Keratinocyte (primary cell): ENCODE data around the gene CDC16. TPM values are rescaled to one million over a fixed set of nuclear protein-coding genes. Genes with fewer than 3 reads are reported as not detected.

Source experiments
- DNase-seq: peaks from one replicate; pipeline ENCODE4 v3.0.0-alpha.2; 2011; ENCODE audit warnings: low read depth, missing footprints, low spot score
- FAIRE-seq: peaks from 2 replicates; lab custom pipeline; 2011; peaks lifted over from hg19 to GRCh38; lab: Jason Lieb, UNC
- H2AFZ ChIP-seq: 2 replicates; pipeline ENCODE4 v1.6.0; 2012; ENCODE audit warnings: low read length, control low read depth, inconsistent platforms; ENCODE audit not compliant: control insufficient read depth
- H3K27ac ChIP-seq: 2 replicates; pipeline ENCODE4 v1.5.1; 2011; ENCODE audit warnings: low read length; ENCODE audit not compliant: control insufficient read depth, insufficient read depth
- H3K27me3 ChIP-seq: 3 replicates; pipeline ENCODE4 v1.6.0; 2011; ENCODE audit warnings: low read length; ENCODE audit not compliant: control insufficient read depth, insufficient read depth; ENCODE audit errors: extremely low read depth
- H3K36me3 ChIP-seq, 2 experiments: 2 replicates in 1 of 2; 3 replicates in 1 of 2; pipeline ENCODE4 v1.5.1; 2011; ENCODE audit warnings: low read length in 2 of 2, mild to moderate bottlenecking in 1 of 2; ENCODE audit not compliant: control insufficient read depth in 2 of 2, insufficient read depth in 2 of 2; ENCODE audit errors: extremely low read depth in 1 of 2
- H3K4me1 ChIP-seq: 3 replicates; pipeline ENCODE4 v1.5.1; 2011; ENCODE audit warnings: low read length; ENCODE audit not compliant: control insufficient read depth, insufficient read depth; ENCODE audit errors: extremely low read depth
- H3K4me2 ChIP-seq: 3 replicates; pipeline ENCODE4 v1.6.0; 2011; ENCODE audit warnings: low read depth, low read length; ENCODE audit not compliant: control insufficient read depth, insufficient read depth; ENCODE audit errors: extremely low read depth
- H3K4me3 ChIP-seq, 3 experiments: fragments of 200-600 bp in 1 of 3; sonication (generic) in 1 of 3; 2 replicates in 2 of 3; 3 replicates in 1 of 3; pipeline ENCODE4 v1.5.1; 2011 to 2016; ENCODE audit warnings: low read length in 3 of 3, mild to moderate bottlenecking in 3 of 3, control low read depth in 2 of 3, inconsistent platforms in 1 of 3, low read depth in 1 of 3, mixed read lengths in 1 of 3, mixed run types in 1 of 3, moderate library complexity in 1 of 3; ENCODE audit not compliant: control insufficient read depth in 2 of 3, insufficient read depth in 2 of 3; ENCODE audit errors: extremely low read depth in 1 of 3
- H3K79me2 ChIP-seq: 2 replicates; pipeline ENCODE4 v1.6.0; 2012; ENCODE audit warnings: low read length; ENCODE audit not compliant: control insufficient read depth, insufficient read depth
- H3K9ac ChIP-seq: 3 replicates; pipeline ENCODE4 v1.6.0; 2011; ENCODE audit warnings: low read length; ENCODE audit not compliant: control insufficient read depth, insufficient read depth; ENCODE audit errors: extremely low read depth
- H3K9me1 ChIP-seq: 3 replicates; pipeline ENCODE4 v1.6.0; 2011; ENCODE audit warnings: low read length; ENCODE audit not compliant: control insufficient read depth, insufficient read depth; ENCODE audit errors: extremely low read depth
- H3K9me3 ChIP-seq: 2 replicates; pipeline ENCODE4 v1.5.1; 2012; ENCODE audit warnings: low read depth, low read length; ENCODE audit not compliant: control insufficient read depth
- H4K20me1 ChIP-seq: 3 replicates; pipeline ENCODE4 v1.6.0; 2011; ENCODE audit warnings: low read length; ENCODE audit not compliant: control insufficient read depth, insufficient read depth; ENCODE audit errors: extremely low read depth
- EZH2 ChIP-seq: IDR thresholded peaks from one replicate; pipeline ENCODE4 v1.6.1; 2012; ENCODE audit warnings: inconsistent platforms, mild to moderate bottlenecking, low read length, moderate library complexity
- dilution Hi-C: fragments of 300-500 bp; cut with MboI; formaldehyde crosslinking; loops from one replicate; pipeline ENCODE4 v1.7.0; 2020; ENCODE audit warnings: low sequenced_read_pairs; ENCODE audit not compliant: extremely low pct_ligation_motif_present
- polyA plus RNA-seq, 5 experiments: library from polyadenylated mRNA; depleted of rRNA in 3 of 5; stranded (reverse) in 3 of 5; stranded (forward) in 1 of 5; unstranded in 1 of 5; fragments of >200 nt; gene quantifications; 1 replicate in 1 of 5; 2 replicates in 3 of 5; 3 replicates in 1 of 5; pipeline versions ENCODE4 v1.2.1 to v1.2.3, GENCODE V29; 2011 to 2012; ENCODE audit warnings: missing spikeins in 2 of 5, low read depth in 1 of 5, low replicate concordance in 1 of 5
- TF ChIP-seq, protein P1 (sequence below), 3 experiments: IDR thresholded peaks in 1 of 3; conservative IDR thresholded peaks in 1 of 3; optimal IDR thresholded peaks in 1 of 3; 2 replicates in 2 of 3; 3 replicates in 1 of 3; pipeline versions ENCODE3 to v1.5.1; 2011; ENCODE audit warnings: low read length in 3 of 3, mild to moderate bottlenecking in 3 of 3, moderate library complexity in 2 of 3, control low read depth in 1 of 3, inconsistent platforms in 1 of 3; ENCODE audit not compliant: insufficient read depth in 2 of 3; ENCODE audit errors: extremely low read depth in 1 of 3

Gene CDC16
- polyA plus RNA-seq, 1 donor (not counting 4 experiments of a cell fraction or from before 2014, with no cell fraction given): 91.8 TPM

DNA sequence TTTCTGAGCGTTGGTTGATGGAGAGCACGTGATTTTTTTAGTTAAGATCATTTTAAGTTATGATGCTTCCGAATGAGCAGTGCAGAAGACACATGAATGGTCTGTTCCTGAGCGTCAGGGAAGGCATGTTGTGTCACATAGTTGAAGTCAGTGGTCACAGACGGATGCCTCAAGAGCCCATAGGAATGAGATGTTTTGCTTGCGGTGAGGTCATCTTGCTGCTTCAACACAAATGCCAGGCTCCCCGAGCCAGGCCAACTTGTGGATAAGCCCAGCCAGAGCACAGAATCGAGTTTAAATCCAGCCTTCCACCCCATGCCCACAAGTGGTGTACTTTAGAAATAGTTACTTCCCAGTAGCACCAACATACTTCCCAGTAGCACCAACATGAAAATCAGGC lies 52.1 kb downstream of the CDC16 start:
- H3K4me2 ChIP-seq: no peak overlapping the region
- no peak overlapping the region for H3K4me3 ChIP-seq
- DNase-seq (no peak), FAIRE-seq (no peak)
- dilution Hi-C loops: no loop called here
- H2AFZ ChIP-seq: no peak overlapping the region
- TF ChIP-seq EZH2: no peak
- TF ChIP-seq, protein P1, sequence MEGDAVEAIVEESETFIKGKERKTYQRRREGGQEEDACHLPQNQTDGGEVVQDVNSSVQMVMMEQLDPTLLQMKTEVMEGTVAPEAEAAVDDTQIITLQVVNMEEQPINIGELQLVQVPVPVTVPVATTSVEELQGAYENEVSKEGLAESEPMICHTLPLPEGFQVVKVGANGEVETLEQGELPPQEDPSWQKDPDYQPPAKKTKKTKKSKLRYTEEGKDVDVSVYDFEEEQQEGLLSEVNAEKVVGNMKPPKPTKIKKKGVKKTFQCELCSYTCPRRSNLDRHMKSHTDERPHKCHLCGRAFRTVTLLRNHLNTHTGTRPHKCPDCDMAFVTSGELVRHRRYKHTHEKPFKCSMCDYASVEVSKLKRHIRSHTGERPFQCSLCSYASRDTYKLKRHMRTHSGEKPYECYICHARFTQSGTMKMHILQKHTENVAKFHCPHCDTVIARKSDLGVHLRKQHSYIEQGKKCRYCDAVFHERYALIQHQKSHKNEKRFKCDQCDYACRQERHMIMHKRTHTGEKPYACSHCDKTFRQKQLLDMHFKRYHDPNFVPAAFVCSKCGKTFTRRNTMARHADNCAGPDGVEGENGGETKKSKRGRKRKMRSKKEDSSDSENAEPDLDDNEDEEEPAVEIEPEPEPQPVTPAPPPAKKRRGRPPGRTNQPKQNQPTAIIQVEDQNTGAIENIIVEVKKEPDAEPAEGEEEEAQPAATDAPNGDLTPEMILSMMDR (optimal IDR thresholded peaks at IDR 0.05 in 1 of 3, IDR thresholded peaks at IDR 0.05 in 1 of 3, conservative IDR thresholded peaks at IDR 0.05 in 1 of 3; ENCODE audit: extremely low read depth in 1 of 3, insufficient read depth in 2 of 3, low read length in 3 of 3): no peak
- H3K9ac ChIP-seq: no peak overlapping the region
- peaks cover 5 to 19% of the 10 kb centered on the region in 2 experiments for H3K36me3 ChIP-seq
- no peak overlapping the region for H3K27ac ChIP-seq
- no peaks in the 10 kb centered on the region for H3K27me3 ChIP-seq
- H3K4me1 ChIP-seq: peaks cover 17% of the 10 kb centered on the region
- no peaks in the 10 kb centered on the region for H3K9me3 ChIP-seq
- H4K20me1 ChIP-seq: no peaks in the 10 kb centered on the region
- peaks cover 44% of the 10 kb centered on the region for H3K79me2 ChIP-seq
- H3K9me1 ChIP-seq: no peaks in the 10 kb centered on the region

DNA sequence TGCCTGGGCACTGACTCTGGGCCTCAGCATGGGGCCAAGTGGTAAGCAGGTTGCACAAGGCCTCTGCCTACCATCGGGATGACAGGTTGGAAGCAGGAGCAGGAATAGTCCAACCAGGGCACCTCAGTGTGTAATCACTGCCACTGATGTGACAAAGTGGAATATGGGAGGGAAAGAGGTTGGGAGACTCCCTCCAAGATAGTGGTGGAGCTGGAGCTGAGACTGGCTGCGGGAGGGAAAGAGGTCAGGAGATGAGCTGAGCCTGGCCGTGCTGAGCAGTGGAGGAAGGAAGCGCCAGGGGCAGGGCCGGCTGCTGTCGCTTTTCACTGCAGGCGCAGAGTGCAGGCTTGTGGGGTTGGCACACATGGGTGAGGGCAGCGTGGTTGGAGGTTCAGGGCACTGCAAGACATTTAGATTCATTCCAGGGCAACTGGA lies 53.5 kb downstream of the CDC16 start:
- Histone ChIP-seq H3K4me3 (no peak overlapping the region), H3K9me3 (no peaks in the 10 kb centered on the region), H3K4me1 (peaks cover 14% of the 10 kb centered on the region), H4K20me1 (no peaks in the 10 kb centered on the region), H2AFZ (no peak overlapping the region), H3K79me2 (peaks cover 36% of the 10 kb centered on the region), H3K27ac (no peak overlapping the region), H3K36me3 (peaks cover 6 to 26% of the 10 kb centered on the region in 2 experiments), H3K4me2 (no peak overlapping the region), H3K9me1 (no peaks in the 10 kb centered on the region), H3K9ac (no peak overlapping the region), H3K27me3 (no peaks in the 10 kb centered on the region)
- FAIRE-seq (no peak), DNase-seq (no peak)
- no peak for TF ChIP-seq EZH2
- TF ChIP-seq, protein P1 (optimal IDR thresholded peaks at IDR 0.05 in 1 of 3, IDR thresholded peaks at IDR 0.05 in 1 of 3, conservative IDR thresholded peaks at IDR 0.05 in 1 of 3; ENCODE audit: extremely low read depth in 1 of 3, insufficient read depth in 2 of 3, low read length in 3 of 3): no peak
- dilution Hi-C loops: no loop called here
